GM23248 (cell line): ENCODE results near the gene MYO1D.

Source experiments
- EZH2 ChIP-seq: fragments of 200-600 bp; sonication (generic); IDR thresholded peaks from 2 replicates; pipeline ENCODE4 v1.6.1; 2018; ENCODE audit warnings: antibody characterized with exemption, mild to moderate bottlenecking; ENCODE audit not compliant: insufficient read depth, poor library complexity, severe bottlenecking
- EZH2phosphoT487 ChIP-seq: fragments of 200-600 bp; sonication (generic); IDR thresholded peaks from 2 replicates; pipeline ENCODE4 v1.6.1; 2018; ENCODE audit warnings: antibody characterized with exemption, moderate library complexity, mild to moderate bottlenecking, low read depth; ENCODE audit not compliant: insufficient read depth

GRCh38 chr17:32861981-32862380 is 14.9 kb downstream of the MYO1D start:
- no peak for TF ChIP-seq EZH2
- TF ChIP-seq EZH2phosphoT487, result no peak
